ENCODE data around the gene ARPP21. TPM values are rescaled to one million over a fixed set of nuclear protein-coding genes. Genes with fewer than 3 reads are reported as not detected.

Gene ARPP21
- total and polyA plus RNA-seq, 2 donors (not counting 3 experiments of a cell fraction or from before 2014, with no cell fraction given), result not detected

- DNase-seq (ENCODE audit: low read depth, low spot score), result no peak
- intact Hi-C loops (cut with micrococcal nuclease) (no loop called here), dilution Hi-C loops (cut with MboI; ENCODE audit: extremely low pct_ligation_motif_present, low sequenced_read_pairs) (no loop called here)
- H3K79me2 ChIP-seq (ENCODE audit: control insufficient read depth, insufficient read depth, low read length), result no peaks in the 10 kb centered on the region
- POLR2A ChIA-PET, result no interaction called here
- H3K27ac ChIP-seq (ENCODE audit: insufficient read depth, low read depth, low read length), result no peak overlapping the region
- H3K27me3 ChIP-seq (ENCODE audit: control insufficient read depth in 2 of 2, insufficient read depth in 2 of 2, low read length in 2 of 2), result no peaks in the 10 kb centered on the region
- H3K9me1 ChIP-seq (replicated peaks; ENCODE audit: control insufficient read depth, extremely low read depth, insufficient read depth, low read length), result no peaks in the 10 kb centered on the region
- H4K20me1 ChIP-seq (replicated peaks; ENCODE audit: control insufficient read depth, extremely low read depth, insufficient read depth, low read length), result no peaks in the 10 kb centered on the region
- no peaks in the 10 kb centered on the region for H3K36me3 ChIP-seq (ENCODE audit: control insufficient read depth in 2 of 2, extremely low read depth in 1 of 2, insufficient read depth in 2 of 2, low read length in 2 of 2)
- no peak for TF ChIP-seq GATA2 (IDR thresholded peaks at IDR 0.05; ENCODE audit: insufficient read depth, insufficient read length, low read depth, low read length)
- TF ChIP-seq JUN (IDR thresholded peaks at IDR 0.05; ENCODE audit: borderline replicate concordance, insufficient read depth, insufficient read length, low read depth), result no peak
- TF ChIP-seq MYC (IDR thresholded peaks at IDR 0.05; ENCODE audit: low read depth, low read length), result no peak
- no peak for TF ChIP-seq MAX (IDR thresholded peaks at IDR 0.05; ENCODE audit: insufficient read depth, insufficient read length)
- no peak for TF ChIP-seq CTCF (IDR thresholded peaks at IDR 0.05; ENCODE audit: extremely low read depth in 1 of 2, insufficient read depth in 1 of 2, low read depth in 1 of 2, low read length in 2 of 2)
- TF ChIP-seq EZH2 (IDR thresholded peaks at IDR 0.05; ENCODE audit: borderline replicate concordance, low read depth, low read length, severe bottlenecking), result no peak
- no peak for TF ChIP-seq FOS (IDR thresholded peaks at IDR 0.05; ENCODE audit: borderline replicate concordance, insufficient read depth, low read length)
- no peak for TF ChIP-seq POLR2A (IDR thresholded peaks at IDR 0.05; ENCODE audit: low read depth, low read length)
- no peak for TF ChIP-seq POLR2AphosphoS5 (IDR thresholded peaks at IDR 0.05; ENCODE audit: insufficient read depth, low read depth, low read length)
- H3K4me2 ChIP-seq (ENCODE audit: insufficient read depth, low read length), result no peak overlapping the region
- no peak overlapping the region for H3K4me3 ChIP-seq (replicated peaks in 1 of 3; ENCODE audit: insufficient read depth in 1 of 3, low read depth in 1 of 3, low read length in 3 of 3)
- no peak overlapping the region for H3K9ac ChIP-seq (replicated peaks; ENCODE audit: extremely low read depth, insufficient read depth, low read length)
- CTCF ChIA-PET, result no interaction called here
- H3K9me3 ChIP-seq (replicated peaks; ENCODE audit: control insufficient read depth, insufficient read depth, low read length), result no peaks in the 10 kb centered on the region
- H2AFZ ChIP-seq (ENCODE audit: low read depth, low read length), result no peak overlapping the region
- H3K4me1 ChIP-seq (ENCODE audit: control insufficient read depth, extremely low read depth, insufficient read depth, low read length), result no peaks in the 10 kb centered on the region
- no TSS peak for BruUV-seq (replicated peaks)
- FAIRE-seq, result no peak
Measured at GRCh38 chr3:35745351-35745750, 106.0 kb downstream of the ARPP21 start.

All from endothelial cell of umbilical vein (primary cell).